ENCODE measurements around the gene ADGRA1.

ADGRA1 gene

GRCh38 chr10:133162910-133163856 lies 75.5 kb downstream of the ADGRA1 start:
- no peak overlapping the region for H3K4me3 ChIP-seq (ENCODE audit: low read length in 2 of 2)
- no peak overlapping the region for H3K9ac ChIP-seq (ENCODE audit: low read depth in 1 of 2, low read length in 2 of 2)
- H3K27ac ChIP-seq (ENCODE audit: low read depth in 2 of 2, low read length in 2 of 2), result no peak overlapping the region
- H3K27me3 ChIP-seq (ENCODE audit: control insufficient read depth in 2 of 2, insufficient read depth in 2 of 2, low read length in 2 of 2), result peaks cover 12 to 20% of the 10 kb centered on the region in 2 donors
- no peaks in the 10 kb centered on the region for H3K9me3 ChIP-seq (ENCODE audit: control insufficient read depth in 2 of 2, low read length in 2 of 2)
- H3K4me1 ChIP-seq (ENCODE audit: control insufficient read depth in 2 of 2, insufficient read depth in 2 of 2, low read length in 2 of 2), result no peaks in the 10 kb centered on the region
- no peaks in the 10 kb centered on the region for H3K36me3 ChIP-seq (ENCODE audit: control insufficient read depth in 2 of 2, insufficient read depth in 2 of 2, low read length in 2 of 2)

- H3K36me3 ChIP-seq (ENCODE audit: control insufficient read depth in 2 of 2, insufficient read depth in 2 of 2, low read length in 2 of 2), result no peaks in the 10 kb centered on the region
- no peak overlapping the region for H3K4me3 ChIP-seq (ENCODE audit: low read length in 2 of 2)
- no peak overlapping the region for H3K27ac ChIP-seq (ENCODE audit: low read depth in 2 of 2, low read length in 2 of 2)
- H3K9ac ChIP-seq (ENCODE audit: low read depth in 1 of 2, low read length in 2 of 2), result no peak overlapping the region
- no peaks in the 10 kb centered on the region for H3K4me1 ChIP-seq (ENCODE audit: control insufficient read depth in 2 of 2, insufficient read depth in 2 of 2, low read length in 2 of 2)
- peaks cover 12 to 20% of the 10 kb centered on the region in 2 donors for H3K27me3 ChIP-seq (ENCODE audit: control insufficient read depth in 2 of 2, insufficient read depth in 2 of 2, low read length in 2 of 2)
- H3K9me3 ChIP-seq (ENCODE audit: control insufficient read depth in 2 of 2, low read length in 2 of 2), result no peaks in the 10 kb centered on the region
Observed at GRCh38 chr10:133163889-133164815, 76.4 kb downstream of the ADGRA1 start.

GRCh38 chr10:133164816-133165555 lies 77.3 kb downstream of the ADGRA1 start:
- Histone ChIP-seq H3K4me3 (ENCODE audit: low read length in 2 of 2) (no peak overlapping the region), H3K9me3 (ENCODE audit: control insufficient read depth in 2 of 2, low read length in 2 of 2) (no peaks in the 10 kb centered on the region), H3K9ac (ENCODE audit: low read depth in 1 of 2, low read length in 2 of 2) (no peak overlapping the region), H3K27me3 (ENCODE audit: control insufficient read depth in 2 of 2, insufficient read depth in 2 of 2, low read length in 2 of 2) (peaks cover 12 to 20% of the 10 kb centered on the region in 2 donors), H3K4me1 (ENCODE audit: control insufficient read depth in 2 of 2, insufficient read depth in 2 of 2, low read length in 2 of 2) (no peaks in the 10 kb centered on the region), H3K36me3 (ENCODE audit: control insufficient read depth in 2 of 2, insufficient read depth in 2 of 2, low read length in 2 of 2) (no peaks in the 10 kb centered on the region), H3K27ac (ENCODE audit: low read depth in 2 of 2, low read length in 2 of 2) (no peak overlapping the region)

- Histone ChIP-seq H3K27me3 (ENCODE audit: control insufficient read depth in 2 of 2, insufficient read depth in 2 of 2, low read length in 2 of 2) (peaks cover 11 to 15% of the 10 kb centered on the region in 2 donors), H3K27ac (ENCODE audit: low read depth in 2 of 2, low read length in 2 of 2) (no peak overlapping the region), H3K36me3 (ENCODE audit: control insufficient read depth in 2 of 2, insufficient read depth in 2 of 2, low read length in 2 of 2) (no peaks in the 10 kb centered on the region), H3K4me3 (ENCODE audit: low read length in 2 of 2) (no peak overlapping the region), H3K4me1 (ENCODE audit: control insufficient read depth in 2 of 2, insufficient read depth in 2 of 2, low read length in 2 of 2) (no peaks in the 10 kb centered on the region), H3K9ac (ENCODE audit: low read depth in 1 of 2, low read length in 2 of 2) (no peak overlapping the region), H3K9me3 (ENCODE audit: control insufficient read depth in 2 of 2, low read length in 2 of 2) (no peaks in the 10 kb centered on the region)
Observed at GRCh38 chr10:133165556-133166503, 78.1 kb downstream of the ADGRA1 start.

- Histone ChIP-seq H3K27ac (ENCODE audit: low read depth in 2 of 2, low read length in 2 of 2) (no peak overlapping the region), H3K9ac (ENCODE audit: low read depth in 1 of 2, low read length in 2 of 2) (no peak overlapping the region), H3K4me1 (ENCODE audit: control insufficient read depth in 2 of 2, insufficient read depth in 2 of 2, low read length in 2 of 2) (no peaks in the 10 kb centered on the region), H3K9me3 (ENCODE audit: control insufficient read depth in 2 of 2, low read length in 2 of 2) (no peaks in the 10 kb centered on the region), H3K4me3 (ENCODE audit: low read length in 2 of 2) (no peak overlapping the region), H3K27me3 (ENCODE audit: control insufficient read depth in 2 of 2, insufficient read depth in 2 of 2, low read length in 2 of 2) (peaks cover 7 to 9% of the 10 kb centered on the region in 2 donors), H3K36me3 (ENCODE audit: control insufficient read depth in 2 of 2, insufficient read depth in 2 of 2, low read length in 2 of 2) (no peaks in the 10 kb centered on the region)
Observed at GRCh38 chr10:133166504-133166827, 78.7 kb downstream of the ADGRA1 start.

GRCh38 chr10:133166828-133167692 lies 79.3 kb downstream of the ADGRA1 start:
- H3K4me1 ChIP-seq (ENCODE audit: control insufficient read depth in 2 of 2, insufficient read depth in 2 of 2, low read length in 2 of 2), result no peaks in the 10 kb centered on the region
- no peak overlapping the region for H3K9ac ChIP-seq (ENCODE audit: low read depth in 1 of 2, low read length in 2 of 2)
- H3K36me3 ChIP-seq (ENCODE audit: control insufficient read depth in 2 of 2, insufficient read depth in 2 of 2, low read length in 2 of 2), result no peaks in the 10 kb centered on the region
- H3K9me3 ChIP-seq (ENCODE audit: control insufficient read depth in 2 of 2, low read length in 2 of 2), result no peaks in the 10 kb centered on the region
- H3K27ac ChIP-seq (ENCODE audit: low read depth in 2 of 2, low read length in 2 of 2), result no peak overlapping the region
- no peak overlapping the region for H3K4me3 ChIP-seq (ENCODE audit: low read length in 2 of 2)
- H3K27me3 ChIP-seq (ENCODE audit: control insufficient read depth in 2 of 2, insufficient read depth in 2 of 2, low read length in 2 of 2), result peaks cover 5% of the 10 kb centered on the region in 2 donors

- peaks cover 0 to 1% of the 10 kb centered on the region in 2 donors for H3K27me3 ChIP-seq (ENCODE audit: control insufficient read depth in 2 of 2, insufficient read depth in 2 of 2, low read length in 2 of 2)
- no peak overlapping the region for H3K9ac ChIP-seq (ENCODE audit: low read depth in 1 of 2, low read length in 2 of 2)
- no peak overlapping the region for H3K4me3 ChIP-seq (ENCODE audit: low read length in 2 of 2)
- no peaks in the 10 kb centered on the region for H3K9me3 ChIP-seq (ENCODE audit: control insufficient read depth in 2 of 2, low read length in 2 of 2)
- no peaks in the 10 kb centered on the region for H3K36me3 ChIP-seq (ENCODE audit: control insufficient read depth in 2 of 2, insufficient read depth in 2 of 2, low read length in 2 of 2)
- no peaks in the 10 kb centered on the region for H3K4me1 ChIP-seq (ENCODE audit: control insufficient read depth in 2 of 2, insufficient read depth in 2 of 2, low read length in 2 of 2)
- no peak overlapping the region for H3K27ac ChIP-seq (ENCODE audit: low read depth in 2 of 2, low read length in 2 of 2)
Observed at GRCh38 chr10:133167693-133168616, 80.2 kb downstream of the ADGRA1 start.

- Histone ChIP-seq H3K9ac (ENCODE audit: low read depth in 1 of 2, low read length in 2 of 2) (no peak overlapping the region), H3K36me3 (ENCODE audit: control insufficient read depth in 2 of 2, insufficient read depth in 2 of 2, low read length in 2 of 2) (no peaks in the 10 kb centered on the region), H3K27me3 (ENCODE audit: control insufficient read depth in 2 of 2, insufficient read depth in 2 of 2, low read length in 2 of 2) (no peaks in the 10 kb centered on the region), H3K9me3 (ENCODE audit: control insufficient read depth in 2 of 2, low read length in 2 of 2) (no peaks in the 10 kb centered on the region), H3K4me3 (ENCODE audit: low read length in 2 of 2) (no peak overlapping the region), H3K27ac (ENCODE audit: low read depth in 2 of 2, low read length in 2 of 2) (no peak overlapping the region), H3K4me1 (ENCODE audit: control insufficient read depth in 2 of 2, insufficient read depth in 2 of 2, low read length in 2 of 2) (no peaks in the 10 kb centered on the region)
Observed at GRCh38 chr10:133168617-133169031, 80.9 kb downstream of the ADGRA1 start.
